ENCODE data around the gene GREM1.

- TF ChIP-seq POLR2AphosphoS5 (IDR thresholded peaks at IDR 0.05) (no peak), CTCF (IDR thresholded peaks at IDR 0.05) (no peak), POLR2A (IDR thresholded peaks at IDR 0.05) (no peak)
Measured at GRCh38 chr15:32688151-32688639, 29.6 kb upstream of the GREM1 start.
